Measurements from ENCODE around the gene CDC73. TPM values are rescaled to one million over a fixed set of nuclear protein-coding genes. Genes with fewer than 3 reads are reported as not detected.

The CDC73 gene
- polyA plus RNA-seq, 1 donor (not counting 4 experiments of a cell fraction or from before 2014, with no cell fraction given): 45.3 TPM

- Histone ChIP-seq H3K27ac (ENCODE audit: control insufficient read depth, insufficient read depth, low read length) (no peak overlapping the region), H3K9me1 (ENCODE audit: control insufficient read depth, extremely low read depth, insufficient read depth, low read length) (no peaks in the 10 kb centered on the region), H3K27me3 (ENCODE audit: control insufficient read depth, extremely low read depth, insufficient read depth, low read length) (no peaks in the 10 kb centered on the region), H3K9me3 (ENCODE audit: control insufficient read depth, low read depth, low read length) (no peaks in the 10 kb centered on the region), H2AFZ (ENCODE audit: control insufficient read depth, low read length) (no peak overlapping the region), H3K9ac (ENCODE audit: control insufficient read depth, extremely low read depth, insufficient read depth, low read length) (no peak overlapping the region), H3K4me1 (ENCODE audit: control insufficient read depth, extremely low read depth, insufficient read depth, low read length) (no peaks in the 10 kb centered on the region), H3K4me2 (ENCODE audit: control insufficient read depth, extremely low read depth, insufficient read depth, low read depth, low read length) (no peak overlapping the region), H3K4me3 (ENCODE audit: control insufficient read depth in 2 of 3, extremely low read depth in 1 of 3, insufficient read depth in 2 of 3, low read depth in 1 of 3, low read length in 3 of 3) (no peak overlapping the region), H3K79me2 (ENCODE audit: control insufficient read depth, insufficient read depth, low read length) (peaks cover 7% of the 10 kb centered on the region), H4K20me1 (ENCODE audit: control insufficient read depth, extremely low read depth, insufficient read depth, low read length) (no peaks in the 10 kb centered on the region), H3K36me3 (ENCODE audit: control insufficient read depth in 2 of 2, extremely low read depth in 1 of 2, insufficient read depth in 2 of 2, low read length in 2 of 2) (peaks cover 2 to 4% of the 10 kb centered on the region in 2 experiments)
- dilution Hi-C loops (cut with MboI; ENCODE audit: extremely low pct_ligation_motif_present, low sequenced_read_pairs): no loop called here
- TF ChIP-seq EZH2 (IDR thresholded peaks at IDR 0.05; ENCODE audit: low read length) (no peak), CTCF (optimal IDR thresholded peaks at IDR 0.05 in 1 of 3, IDR thresholded peaks at IDR 0.05 in 1 of 3, conservative IDR thresholded peaks at IDR 0.05 in 1 of 3; ENCODE audit: extremely low read depth in 1 of 3, insufficient read depth in 2 of 3, low read length in 3 of 3) (no peak)
- FAIRE-seq (no peak), DNase-seq (ENCODE audit: low read depth, low spot score) (no peak)
These were observed 99.8 kb downstream of the CDC73 start for GRCh38 chr1:193221651-193222050.

- H3K9ac ChIP-seq (ENCODE audit: control insufficient read depth, extremely low read depth, insufficient read depth, low read length): no peak overlapping the region
- FAIRE-seq (no peak), DNase-seq (ENCODE audit: low read depth, low spot score) (no peak)
- no peak overlapping the region for H3K4me3 ChIP-seq (ENCODE audit: control insufficient read depth in 2 of 3, extremely low read depth in 1 of 3, insufficient read depth in 2 of 3, low read depth in 1 of 3, low read length in 3 of 3)
- dilution Hi-C loops (cut with MboI; ENCODE audit: extremely low pct_ligation_motif_present, low sequenced_read_pairs): no loop called here
- H3K9me3 ChIP-seq (ENCODE audit: control insufficient read depth, low read depth, low read length): no peaks in the 10 kb centered on the region
- TF ChIP-seq CTCF (optimal IDR thresholded peaks at IDR 0.05 in 1 of 3, IDR thresholded peaks at IDR 0.05 in 1 of 3, conservative IDR thresholded peaks at IDR 0.05 in 1 of 3; ENCODE audit: extremely low read depth in 1 of 3, insufficient read depth in 2 of 3, low read length in 3 of 3) (no peak), EZH2 (IDR thresholded peaks at IDR 0.05; ENCODE audit: low read length) (no peak)
- H3K27ac ChIP-seq (ENCODE audit: control insufficient read depth, insufficient read depth, low read length): no peak overlapping the region
- peaks cover 7% of the 10 kb centered on the region for H3K79me2 ChIP-seq (ENCODE audit: control insufficient read depth, insufficient read depth, low read length)
- no peak overlapping the region for H3K4me2 ChIP-seq (ENCODE audit: control insufficient read depth, extremely low read depth, insufficient read depth, low read depth, low read length)
- no peak overlapping the region for H2AFZ ChIP-seq (ENCODE audit: control insufficient read depth, low read length)
- H4K20me1 ChIP-seq (ENCODE audit: control insufficient read depth, extremely low read depth, insufficient read depth, low read length): no peaks in the 10 kb centered on the region
- no peaks in the 10 kb centered on the region for H3K4me1 ChIP-seq (ENCODE audit: control insufficient read depth, extremely low read depth, insufficient read depth, low read length)
- no peaks in the 10 kb centered on the region for H3K9me1 ChIP-seq (ENCODE audit: control insufficient read depth, extremely low read depth, insufficient read depth, low read length)
- H3K27me3 ChIP-seq (ENCODE audit: control insufficient read depth, extremely low read depth, insufficient read depth, low read length): no peaks in the 10 kb centered on the region
- peaks cover 2 to 4% of the 10 kb centered on the region in 2 experiments for H3K36me3 ChIP-seq (ENCODE audit: control insufficient read depth in 2 of 2, extremely low read depth in 1 of 2, insufficient read depth in 2 of 2, low read length in 2 of 2)
These were observed 100.3 kb downstream of the CDC73 start for GRCh38 chr1:193222056-193222615.

Measured in keratinocyte (primary cell).